ENCODE results near the gene MPPED1.

The MPPED1 gene

GRCh38 chr22:43441216-43441615 lies 29.4 kb downstream of the MPPED1 start:
- no peak overlapping the region for H3K4me3 ChIP-seq (ENCODE audit: low read depth, low read length)
- H3K27ac ChIP-seq (ENCODE audit: low read depth, low read length), result no peak overlapping the region
- H3K9me3 ChIP-seq (ENCODE audit: control insufficient read depth, insufficient read depth, low read depth, low read length), result no peaks in the 10 kb centered on the region
- no peaks in the 10 kb centered on the region for H3K4me1 ChIP-seq (ENCODE audit: control insufficient read depth, insufficient read depth, low read length)
- no peaks in the 10 kb centered on the region for H3K36me3 ChIP-seq (ENCODE audit: control insufficient read depth, insufficient read depth, low read length)
- no peak overlapping the region for H3K9ac ChIP-seq (ENCODE audit: low read length)
- H3K27me3 ChIP-seq (ENCODE audit: control insufficient read depth, insufficient read depth, low read length), result no peaks in the 10 kb centered on the region

GRCh38 chr22:43441751-43442150 lies 29.9 kb downstream of the MPPED1 start:
- no peaks in the 10 kb centered on the region for H3K9me3 ChIP-seq (ENCODE audit: control insufficient read depth, insufficient read depth, low read depth, low read length)
- H3K27me3 ChIP-seq (ENCODE audit: control insufficient read depth, insufficient read depth, low read length), result no peaks in the 10 kb centered on the region

GRCh38 chr22:43442386-43443151 lies 30.8 kb downstream of the MPPED1 start:
- Histone ChIP-seq H3K27ac (ENCODE audit: low read depth, low read length) (no peak overlapping the region), H3K36me3 (ENCODE audit: control insufficient read depth, insufficient read depth, low read length) (no peaks in the 10 kb centered on the region), H3K4me1 (ENCODE audit: control insufficient read depth, insufficient read depth, low read length) (no peaks in the 10 kb centered on the region), H3K4me3 (ENCODE audit: low read depth, low read length) (no peak overlapping the region), H3K9me3 (ENCODE audit: control insufficient read depth, insufficient read depth, low read depth, low read length) (no peaks in the 10 kb centered on the region), H3K27me3 (ENCODE audit: control insufficient read depth, insufficient read depth, low read length) (no peaks in the 10 kb centered on the region), H3K9ac (ENCODE audit: low read length) (no peak overlapping the region)

More at GRCh38 chr22:43441751-43442150, 29.9 kb downstream of the MPPED1 start:
- H3K4me3 ChIP-seq (ENCODE audit: low read depth, low read length), result no peak overlapping the region
- no peaks in the 10 kb centered on the region for H3K4me1 ChIP-seq (ENCODE audit: control insufficient read depth, insufficient read depth, low read length)
- H3K36me3 ChIP-seq (ENCODE audit: control insufficient read depth, insufficient read depth, low read length), result no peaks in the 10 kb centered on the region
- no peak overlapping the region for H3K27ac ChIP-seq (ENCODE audit: low read depth, low read length)
- no peak overlapping the region for H3K9ac ChIP-seq (ENCODE audit: low read length)

- H3K27me3 ChIP-seq (ENCODE audit: control insufficient read depth, insufficient read depth, low read length), result no peaks in the 10 kb centered on the region
These were observed 31.3 kb downstream of the MPPED1 start for GRCh38 chr22:43443152-43443471.

GRCh38 chr22:43446037-43446803 lies 34.4 kb downstream of the MPPED1 start:
- Histone ChIP-seq H3K9ac (ENCODE audit: low read length) (no peak overlapping the region), H3K27ac (ENCODE audit: low read depth, low read length) (no peak overlapping the region), H3K9me3 (ENCODE audit: control insufficient read depth, insufficient read depth, low read depth, low read length) (no peaks in the 10 kb centered on the region), H3K36me3 (ENCODE audit: control insufficient read depth, insufficient read depth, low read length) (no peaks in the 10 kb centered on the region), H3K4me1 (ENCODE audit: control insufficient read depth, insufficient read depth, low read length) (no peaks in the 10 kb centered on the region), H3K27me3 (ENCODE audit: control insufficient read depth, insufficient read depth, low read length) (no peaks in the 10 kb centered on the region), H3K4me3 (ENCODE audit: low read depth, low read length) (no peak overlapping the region)

More at GRCh38 chr22:43443152-43443471, 31.3 kb downstream of the MPPED1 start:
- H3K4me1 ChIP-seq (ENCODE audit: control insufficient read depth, insufficient read depth, low read length), result no peaks in the 10 kb centered on the region
- no peak overlapping the region for H3K9ac ChIP-seq (ENCODE audit: low read length)
- no peaks in the 10 kb centered on the region for H3K9me3 ChIP-seq (ENCODE audit: control insufficient read depth, insufficient read depth, low read depth, low read length)
- no peaks in the 10 kb centered on the region for H3K36me3 ChIP-seq (ENCODE audit: control insufficient read depth, insufficient read depth, low read length)
- no peak overlapping the region for H3K4me3 ChIP-seq (ENCODE audit: low read depth, low read length)
- H3K27ac ChIP-seq (ENCODE audit: low read depth, low read length), result no peak overlapping the region

- H3K9me3 ChIP-seq (ENCODE audit: control insufficient read depth, insufficient read depth, low read depth, low read length), result no peaks in the 10 kb centered on the region
- H3K27ac ChIP-seq (ENCODE audit: low read depth, low read length), result no peak overlapping the region
- H3K4me1 ChIP-seq (ENCODE audit: control insufficient read depth, insufficient read depth, low read length), result no peaks in the 10 kb centered on the region
- no peak overlapping the region for H3K9ac ChIP-seq (ENCODE audit: low read length)
- H3K27me3 ChIP-seq (ENCODE audit: control insufficient read depth, insufficient read depth, low read length), result no peaks in the 10 kb centered on the region
- H3K4me3 ChIP-seq (ENCODE audit: low read depth, low read length), result no peak overlapping the region
- H3K36me3 ChIP-seq (ENCODE audit: control insufficient read depth, insufficient read depth, low read length), result no peaks in the 10 kb centered on the region
These were observed 35.1 kb downstream of the MPPED1 start for GRCh38 chr22:43446916-43447315.

GRCh38 chr22:43447380-43447779 lies 35.6 kb downstream of the MPPED1 start:
- H3K36me3 ChIP-seq (ENCODE audit: control insufficient read depth, insufficient read depth, low read length), result no peaks in the 10 kb centered on the region
- no peaks in the 10 kb centered on the region for H3K9me3 ChIP-seq (ENCODE audit: control insufficient read depth, insufficient read depth, low read depth, low read length)
- no peak overlapping the region for H3K27ac ChIP-seq (ENCODE audit: low read depth, low read length)
- H3K4me3 ChIP-seq (ENCODE audit: low read depth, low read length), result no peak overlapping the region
- no peaks in the 10 kb centered on the region for H3K4me1 ChIP-seq (ENCODE audit: control insufficient read depth, insufficient read depth, low read length)
- H3K27me3 ChIP-seq (ENCODE audit: control insufficient read depth, insufficient read depth, low read length), result no peaks in the 10 kb centered on the region
- H3K9ac ChIP-seq (ENCODE audit: low read length), result no peak overlapping the region

GRCh38 chr22:43448048-43448447 lies 36.2 kb downstream of the MPPED1 start:
- Histone ChIP-seq H3K4me1 (ENCODE audit: control insufficient read depth, insufficient read depth, low read length) (no peaks in the 10 kb centered on the region), H3K27me3 (ENCODE audit: control insufficient read depth, insufficient read depth, low read length) (no peaks in the 10 kb centered on the region), H3K9me3 (ENCODE audit: control insufficient read depth, insufficient read depth, low read depth, low read length) (no peaks in the 10 kb centered on the region), H3K4me3 (ENCODE audit: low read depth, low read length) (no peak overlapping the region), H3K36me3 (ENCODE audit: control insufficient read depth, insufficient read depth, low read length) (no peaks in the 10 kb centered on the region), H3K9ac (ENCODE audit: low read length) (no peak overlapping the region), H3K27ac (ENCODE audit: low read depth, low read length) (no peak overlapping the region)

- Histone ChIP-seq H3K27ac (ENCODE audit: low read depth, low read length) (no peak overlapping the region), H3K27me3 (ENCODE audit: control insufficient read depth, insufficient read depth, low read length) (no peaks in the 10 kb centered on the region), H3K36me3 (ENCODE audit: control insufficient read depth, insufficient read depth, low read length) (no peaks in the 10 kb centered on the region), H3K4me3 (ENCODE audit: low read depth, low read length) (no peak overlapping the region), H3K9ac (ENCODE audit: low read length) (no peak overlapping the region), H3K9me3 (ENCODE audit: control insufficient read depth, insufficient read depth, low read depth, low read length) (no peaks in the 10 kb centered on the region), H3K4me1 (ENCODE audit: control insufficient read depth, insufficient read depth, low read length) (no peaks in the 10 kb centered on the region)
These were observed 37.5 kb downstream of the MPPED1 start for GRCh38 chr22:43449205-43449830.

- H3K9ac ChIP-seq (ENCODE audit: low read length), result no peak overlapping the region
- no peaks in the 10 kb centered on the region for H3K9me3 ChIP-seq (ENCODE audit: control insufficient read depth, insufficient read depth, low read depth, low read length)
- H3K27me3 ChIP-seq (ENCODE audit: control insufficient read depth, insufficient read depth, low read length), result no peaks in the 10 kb centered on the region
- H3K4me3 ChIP-seq (ENCODE audit: low read depth, low read length), result no peak overlapping the region
- H3K27ac ChIP-seq (ENCODE audit: low read depth, low read length), result no peak overlapping the region
- H3K4me1 ChIP-seq (ENCODE audit: control insufficient read depth, insufficient read depth, low read length), result no peaks in the 10 kb centered on the region
- no peaks in the 10 kb centered on the region for H3K36me3 ChIP-seq (ENCODE audit: control insufficient read depth, insufficient read depth, low read length)
These were observed 38.0 kb downstream of the MPPED1 start for GRCh38 chr22:43449831-43450225.
